ENCODE results near the gene TMEM253.

DNA sequence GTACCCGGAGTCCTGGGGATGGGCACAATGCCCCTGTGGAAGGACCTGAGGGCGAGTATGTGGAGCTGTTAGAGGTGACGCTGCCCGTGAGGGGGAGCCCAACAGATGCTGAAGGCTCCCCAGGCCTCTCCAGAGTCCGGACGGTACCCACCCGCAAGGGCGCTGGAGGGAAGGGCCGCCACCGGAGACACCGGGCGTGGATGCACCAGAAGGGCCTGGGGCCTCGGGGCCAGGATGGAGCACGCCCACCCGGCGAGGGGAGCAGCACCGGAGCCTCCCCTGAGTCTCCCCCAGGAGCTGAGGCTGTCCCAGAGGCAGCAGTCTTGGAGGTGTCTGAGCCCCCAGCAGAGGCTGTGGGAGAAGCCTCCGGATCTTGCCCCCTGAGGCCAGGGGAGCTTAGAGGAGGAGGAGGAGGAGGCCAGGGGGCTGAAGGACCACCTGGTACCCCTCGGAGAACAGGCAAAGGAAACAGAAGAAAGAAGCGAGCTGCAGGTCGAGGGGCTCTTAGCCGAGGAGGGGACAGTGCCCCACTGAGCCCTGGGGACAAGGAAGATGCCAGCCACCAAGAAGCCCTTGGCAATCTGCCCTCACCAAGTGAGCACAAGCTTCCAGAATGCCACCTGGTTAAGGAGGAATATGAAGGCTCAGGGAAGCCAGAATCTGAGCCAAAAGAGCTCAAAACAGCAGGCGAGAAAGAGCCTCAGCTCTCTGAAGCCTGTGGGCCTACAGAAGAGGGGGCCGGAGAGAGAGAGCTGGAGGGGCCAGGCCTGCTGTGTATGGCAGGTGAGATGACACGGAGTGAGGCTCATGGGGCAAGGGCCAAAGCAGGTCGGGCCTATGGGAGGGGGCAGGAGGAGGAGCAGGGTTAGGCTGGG lies 26.2 kb upstream of the TMEM253 start:
- no peak for TF ChIP-seq POLR2A (IDR thresholded peaks at IDR 0.05)
- TF ChIP-seq, protein P1, sequence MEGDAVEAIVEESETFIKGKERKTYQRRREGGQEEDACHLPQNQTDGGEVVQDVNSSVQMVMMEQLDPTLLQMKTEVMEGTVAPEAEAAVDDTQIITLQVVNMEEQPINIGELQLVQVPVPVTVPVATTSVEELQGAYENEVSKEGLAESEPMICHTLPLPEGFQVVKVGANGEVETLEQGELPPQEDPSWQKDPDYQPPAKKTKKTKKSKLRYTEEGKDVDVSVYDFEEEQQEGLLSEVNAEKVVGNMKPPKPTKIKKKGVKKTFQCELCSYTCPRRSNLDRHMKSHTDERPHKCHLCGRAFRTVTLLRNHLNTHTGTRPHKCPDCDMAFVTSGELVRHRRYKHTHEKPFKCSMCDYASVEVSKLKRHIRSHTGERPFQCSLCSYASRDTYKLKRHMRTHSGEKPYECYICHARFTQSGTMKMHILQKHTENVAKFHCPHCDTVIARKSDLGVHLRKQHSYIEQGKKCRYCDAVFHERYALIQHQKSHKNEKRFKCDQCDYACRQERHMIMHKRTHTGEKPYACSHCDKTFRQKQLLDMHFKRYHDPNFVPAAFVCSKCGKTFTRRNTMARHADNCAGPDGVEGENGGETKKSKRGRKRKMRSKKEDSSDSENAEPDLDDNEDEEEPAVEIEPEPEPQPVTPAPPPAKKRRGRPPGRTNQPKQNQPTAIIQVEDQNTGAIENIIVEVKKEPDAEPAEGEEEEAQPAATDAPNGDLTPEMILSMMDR (IDR thresholded peaks at IDR 0.05), result no peak
